DND-41 (cell line): ENCODE results near the gene UTP11.

Source experiments
- CTCF ChIP-seq: IDR thresholded peaks from 2 replicates; pipeline ENCODE4 v1.5.1; 2012; ENCODE audit warnings: borderline replicate concordance, low read length, moderate library complexity, mild to moderate bottlenecking; ENCODE audit not compliant: poor library complexity, severe bottlenecking; ENCODE audit errors: extremely low read depth
- EZH2 ChIP-seq: IDR thresholded peaks from 3 replicates; pipeline ENCODE4 v1.6.1; 2012; ENCODE audit warnings: borderline replicate concordance, low read depth, mild to moderate bottlenecking, moderate library complexity, low read length, inconsistent platforms; ENCODE audit not compliant: severe bottlenecking

DNA sequence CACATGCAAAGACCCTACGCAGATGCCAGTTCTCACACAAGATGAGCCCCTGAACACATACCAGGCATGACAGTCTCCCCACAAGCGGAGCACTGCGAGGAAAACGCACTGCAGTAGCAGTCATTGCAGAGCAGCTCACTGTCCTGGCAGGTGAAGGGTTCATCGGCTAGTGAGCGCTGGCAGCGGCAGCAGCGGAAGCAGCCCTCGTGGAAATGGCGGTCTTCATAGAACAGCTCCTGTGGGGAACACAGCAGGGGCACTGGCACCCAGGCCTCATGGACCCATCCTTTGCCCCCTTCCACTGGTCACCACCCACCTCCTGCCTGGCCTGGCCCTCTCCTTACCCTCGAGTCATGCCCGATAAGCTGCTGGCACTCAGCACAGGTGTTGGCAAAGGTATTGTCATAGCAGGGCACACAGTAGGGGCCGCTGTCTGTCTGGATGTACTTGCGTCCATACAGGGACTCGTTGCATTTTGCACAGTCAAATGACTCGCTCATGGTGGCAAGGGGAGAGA, 13.6 kb upstream of the UTP11 start:
- TF ChIP-seq CTCF (no peak), EZH2 (no peak)
